Endothelial cell of umbilical vein (primary cell): ENCODE data around the gene SUGCT. TPM values are rescaled to one million over a fixed set of nuclear protein-coding genes. Genes with fewer than 3 reads are reported as not detected.

Experiments used
- BruUV-seq: library from RNA; stranded (reverse); fragments of 400-500 nt; replicated peaks from 2 replicates; lab custom pipeline; 2021; lab: Mats Ljungman, UMichigan
- CTCF ChIA-PET: fragments of 300-600, 350-600 bp; sonication (Branson Sonifier 250); formaldehyde crosslinking; loops from one replicate; lab custom pipeline; 2021; ENCODE audit warnings: antibody characterized with exemption, inconsistent platforms; lab: Charles Lee
- POLR2A ChIA-PET: fragments of 300-600, 350-600 bp; sonication (Branson Sonifier 250); formaldehyde crosslinking; loops from one replicate; lab custom pipeline; 2021; ENCODE audit warnings: antibody characterized with exemption, inconsistent platforms; lab: Charles Lee
- DNase-seq: peaks from one replicate; pipeline ENCODE4 v3.0.0-alpha.2; 2011; ENCODE audit warnings: low read depth, low spot score
- FAIRE-seq: peaks from 2 replicates; lab custom pipeline; 2011; peaks lifted over from hg19 to GRCh38; lab: Jason Lieb, UNC
- H2AFZ ChIP-seq: 2 replicates; pipeline ENCODE4 v1.6.0; 2012; ENCODE audit warnings: low read depth, low read length, control low read depth, inconsistent platforms
- H3K27ac ChIP-seq: 2 replicates; pipeline ENCODE4 v1.5.1; 2011; ENCODE audit warnings: low read depth, mild to moderate bottlenecking, control low read depth, low read length, moderate library complexity; ENCODE audit not compliant: insufficient read depth
- H3K27me3 ChIP-seq, 2 experiments: 2 replicates each; pipeline versions ENCODE4 v1.6.0 to v1.6.1; 2011; ENCODE audit warnings: low read length in 2 of 2, mixed read lengths in 1 of 2; ENCODE audit not compliant: control insufficient read depth in 2 of 2, insufficient read depth in 2 of 2
- H3K36me3 ChIP-seq, 2 experiments: 2 replicates in 1 of 2; 3 replicates in 1 of 2; pipeline ENCODE4 v1.5.1; 2011; ENCODE audit warnings: low read length in 2 of 2, mild to moderate bottlenecking in 1 of 2, moderate library complexity in 1 of 2; ENCODE audit not compliant: control insufficient read depth in 2 of 2, insufficient read depth in 2 of 2; ENCODE audit errors: extremely low read depth in 1 of 2
- H3K4me1 ChIP-seq: 3 replicates; pipeline ENCODE4 v1.5.1; 2011; ENCODE audit warnings: mild to moderate bottlenecking, low read length; ENCODE audit not compliant: control insufficient read depth, insufficient read depth; ENCODE audit errors: extremely low read depth
- H3K4me2 ChIP-seq: 2 replicates; pipeline ENCODE4 v1.6.1; 2011; ENCODE audit warnings: low read length, control low read depth, mixed read lengths; ENCODE audit not compliant: insufficient read depth
- H3K4me3 ChIP-seq, 3 experiments: fragments of 200-600 bp in 1 of 3; sonication (generic), shearing (Covaris generic) in 1 of 3; replicated peaks in 1 of 3; 2 replicates each; pipeline ENCODE4 v1.5.1; 2011 to 2016; ENCODE audit warnings: control low read depth in 3 of 3, low read length in 3 of 3, mild to moderate bottlenecking in 2 of 3, inconsistent platforms in 1 of 3, low read depth in 1 of 3, moderate library complexity in 1 of 3; ENCODE audit not compliant: insufficient read depth in 1 of 3
- H3K79me2 ChIP-seq: 2 replicates; pipeline ENCODE4 v1.6.0; 2012; ENCODE audit warnings: low read length, inconsistent platforms; ENCODE audit not compliant: control insufficient read depth, insufficient read depth
- H3K9ac ChIP-seq: replicated peaks from 2 replicates; pipeline ENCODE3; 2011; ENCODE audit warnings: low read length, control low read depth; ENCODE audit not compliant: insufficient read depth; ENCODE audit errors: extremely low read depth
- H3K9me1 ChIP-seq: replicated peaks from 3 replicates; pipeline ENCODE4 v1.6.0; 2011; ENCODE audit warnings: mild to moderate bottlenecking, low read length; ENCODE audit not compliant: control insufficient read depth, insufficient read depth; ENCODE audit errors: extremely low read depth
- H3K9me3 ChIP-seq: replicated peaks from 2 replicates; pipeline ENCODE4 v1.5.1; 2012; ENCODE audit warnings: low read length, inconsistent platforms; ENCODE audit not compliant: control insufficient read depth, insufficient read depth
- H4K20me1 ChIP-seq: replicated peaks from 2 replicates; pipeline ENCODE3; 2011; ENCODE audit warnings: mild to moderate bottlenecking, low read length; ENCODE audit not compliant: control insufficient read depth, insufficient read depth; ENCODE audit errors: extremely low read depth
- EZH2 ChIP-seq: IDR thresholded peaks from 2 replicates; pipeline ENCODE4 v1.6.1; 2012; ENCODE audit warnings: borderline replicate concordance, low read depth, mild to moderate bottlenecking, moderate library complexity, low read length, inconsistent platforms; ENCODE audit not compliant: severe bottlenecking
- FOS ChIP-seq: IDR thresholded peaks from 2 replicates; pipeline ENCODE4 v1.6.1; 2011; ENCODE audit warnings: mild to moderate bottlenecking, low read length, moderate library complexity, borderline replicate concordance; ENCODE audit not compliant: insufficient read depth
- GATA2 ChIP-seq: IDR thresholded peaks from 2 replicates; pipeline ENCODE4 v1.7.0; 2011; ENCODE audit warnings: low read depth, mild to moderate bottlenecking, moderate library complexity, mixed read lengths, low read length; ENCODE audit not compliant: insufficient read length, insufficient read depth
- JUN ChIP-seq: IDR thresholded peaks from 2 replicates; pipeline ENCODE4 v1.6.1; 2011; ENCODE audit warnings: borderline replicate concordance, low read depth; ENCODE audit not compliant: insufficient read length, insufficient read depth
- MYC ChIP-seq: IDR thresholded peaks from one replicate; pipeline ENCODE4 v1.6.1; 2011; ENCODE audit warnings: mild to moderate bottlenecking, low read depth, low read length
- POLR2A ChIP-seq: IDR thresholded peaks from 2 replicates; pipeline ENCODE4 v1.6.1; 2012; ENCODE audit warnings: low read depth, mild to moderate bottlenecking, control low read depth, low read length
- POLR2AphosphoS5 ChIP-seq: IDR thresholded peaks from 2 replicates; pipeline ENCODE4 v1.6.1; 2012; ENCODE audit warnings: low read depth, mild to moderate bottlenecking, control low read depth, low read length, moderate library complexity; ENCODE audit not compliant: insufficient read depth
- dilution Hi-C: fragments of 300-500 bp; cut with MboI; formaldehyde crosslinking; loops from one replicate; pipeline ENCODE4 v1.15.0; 2019; ENCODE audit warnings: low sequenced_read_pairs; ENCODE audit not compliant: extremely low pct_ligation_motif_present
- intact Hi-C: fragments of 100-400 bp; cut with micrococcal nuclease; formaldehyde crosslinking; loops from one replicate; pipeline ENCODE4 v1.10.0; 2022
- polyA plus RNA-seq, 4 experiments: library from polyadenylated mRNA; depleted of rRNA in 3 of 4; stranded (reverse) in 3 of 4; unstranded in 1 of 4; fragments of >200 nt; gene quantifications; 2 replicates each; pipeline versions ENCODE4 v1.2.1 to v1.2.3, GENCODE V29; 2011 to 2012; ENCODE audit warnings: missing spikeins in 1 of 4
- total RNA-seq: library from RNA; stranded (reverse); gene quantifications from 2 replicates; pipeline ENCODE4 v1.2.3, GENCODE V29; 2021
- TF ChIP-seq, protein P1 (sequence below): IDR thresholded peaks from 2 replicates; pipeline ENCODE4 v1.6.1; 2011; ENCODE audit not compliant: insufficient read depth, insufficient read length
- TF ChIP-seq, protein P2 (sequence below), 2 donors: IDR thresholded peaks; 1 replicate in 1 of 2; 2 replicates in 1 of 2; pipeline ENCODE4 v1.5.1; 2011; ENCODE audit warnings: low read length in 2 of 2, mild to moderate bottlenecking in 2 of 2, moderate library complexity in 2 of 2, control low read depth in 1 of 2, inconsistent platforms in 1 of 2, low read depth in 1 of 2; ENCODE audit not compliant: insufficient read depth in 1 of 2; ENCODE audit errors: extremely low read depth in 1 of 2

SUGCT gene
- total and polyA plus RNA-seq, 2 donors (not counting 3 experiments of a cell fraction or from before 2014, with no cell fraction given) = 1.2 to 1.4 TPM

DNA sequence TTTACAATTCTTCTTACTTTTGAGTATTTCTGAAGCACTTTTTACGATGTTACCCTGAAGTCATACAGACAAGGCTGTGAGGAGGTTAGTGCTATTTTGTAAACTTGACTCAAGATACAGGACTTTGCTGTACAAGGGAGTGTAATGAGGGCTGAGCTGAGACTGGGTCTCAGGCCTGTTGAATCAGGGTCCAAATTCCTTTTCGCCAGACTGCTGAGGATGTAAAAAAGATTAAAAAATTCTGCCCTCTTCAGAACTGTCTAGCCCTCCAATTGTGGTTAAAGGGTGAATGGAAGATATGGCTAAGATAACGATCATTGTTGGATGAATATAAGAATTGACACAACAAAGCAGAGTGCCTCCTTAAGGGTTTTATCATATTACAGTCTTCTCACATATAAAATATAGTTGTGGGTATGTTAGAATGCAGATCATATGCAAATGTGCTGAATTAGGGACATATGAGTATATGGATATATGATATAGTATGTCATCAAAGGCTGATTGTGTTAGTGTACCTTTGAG, 165.4 kb downstream of the SUGCT start:
- intact Hi-C loops (no loop called here), dilution Hi-C loops (no loop called here)
- Histone ChIP-seq H3K4me2 (no peak overlapping the region), H3K4me3 (no peak overlapping the region), H3K79me2 (no peaks in the 10 kb centered on the region), H3K9me3 (no peaks in the 10 kb centered on the region), H4K20me1 (no peaks in the 10 kb centered on the region), H3K27me3 (no peaks in the 10 kb centered on the region), H3K9me1 (no peaks in the 10 kb centered on the region), H3K4me1 (peaks cover 57% of the 10 kb centered on the region), H3K9ac (no peak overlapping the region), H3K27ac (peak overlapping the region; percentile 54), H2AFZ (no peak overlapping the region), H3K36me3 (no peaks in the 10 kb centered on the region)
- FAIRE-seq (no peak), DNase-seq (no peak)
- ChIA-PET POLR2A (no interaction called here), CTCF (no interaction called here)
- no peak for TF ChIP-seq MYC
- no peak for TF ChIP-seq EZH2
- TF ChIP-seq, protein P1, sequence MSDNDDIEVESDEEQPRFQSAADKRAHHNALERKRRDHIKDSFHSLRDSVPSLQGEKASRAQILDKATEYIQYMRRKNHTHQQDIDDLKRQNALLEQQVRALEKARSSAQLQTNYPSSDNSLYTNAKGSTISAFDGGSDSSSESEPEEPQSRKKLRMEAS = no peak
- TF ChIP-seq POLR2AphosphoS5 = no peak
- TF ChIP-seq FOS = no peak
- TF ChIP-seq, protein P2, sequence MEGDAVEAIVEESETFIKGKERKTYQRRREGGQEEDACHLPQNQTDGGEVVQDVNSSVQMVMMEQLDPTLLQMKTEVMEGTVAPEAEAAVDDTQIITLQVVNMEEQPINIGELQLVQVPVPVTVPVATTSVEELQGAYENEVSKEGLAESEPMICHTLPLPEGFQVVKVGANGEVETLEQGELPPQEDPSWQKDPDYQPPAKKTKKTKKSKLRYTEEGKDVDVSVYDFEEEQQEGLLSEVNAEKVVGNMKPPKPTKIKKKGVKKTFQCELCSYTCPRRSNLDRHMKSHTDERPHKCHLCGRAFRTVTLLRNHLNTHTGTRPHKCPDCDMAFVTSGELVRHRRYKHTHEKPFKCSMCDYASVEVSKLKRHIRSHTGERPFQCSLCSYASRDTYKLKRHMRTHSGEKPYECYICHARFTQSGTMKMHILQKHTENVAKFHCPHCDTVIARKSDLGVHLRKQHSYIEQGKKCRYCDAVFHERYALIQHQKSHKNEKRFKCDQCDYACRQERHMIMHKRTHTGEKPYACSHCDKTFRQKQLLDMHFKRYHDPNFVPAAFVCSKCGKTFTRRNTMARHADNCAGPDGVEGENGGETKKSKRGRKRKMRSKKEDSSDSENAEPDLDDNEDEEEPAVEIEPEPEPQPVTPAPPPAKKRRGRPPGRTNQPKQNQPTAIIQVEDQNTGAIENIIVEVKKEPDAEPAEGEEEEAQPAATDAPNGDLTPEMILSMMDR (IDR thresholded peaks at IDR 0.05; ENCODE audit: extremely low read depth in 1 of 2, insufficient read depth in 1 of 2, low read depth in 1 of 2, low read length in 2 of 2) = no peak
- TF ChIP-seq GATA2 = no peak
- no peak for TF ChIP-seq POLR2A
- TF ChIP-seq JUN = no peak
- no TSS peak for BruUV-seq
